Trophoblast cell (in vitro differentiated cells and primary cell): ENCODE data around the gene BAIAP2.

Experiments used
- DNase-seq, 2 donors: peaks; one replicate each; pipeline ENCODE4 v3.0.0-alpha.2; 2016
- H2AFZ ChIP-seq: 2 replicates; pipeline ENCODE4 v1.6.1; 2013; ENCODE audit warnings: low read length, moderate library complexity, mild to moderate bottlenecking; ENCODE audit not compliant: insufficient read depth, poor library complexity
- H2AK5ac ChIP-seq: 2 replicates; pipeline ENCODE4 v1.6.1; 2013; ENCODE audit warnings: mild to moderate bottlenecking, low read length
- H2BK120ac ChIP-seq: 2 replicates; pipeline ENCODE4 v1.6.1; 2013; ENCODE audit warnings: low read length, mild to moderate bottlenecking, moderate library complexity; ENCODE audit not compliant: insufficient read depth, poor library complexity
- H2BK12ac ChIP-seq: 2 replicates; pipeline ENCODE4 v1.6.1; 2013; ENCODE audit warnings: mild to moderate bottlenecking, low read length, moderate library complexity
- H2BK5ac ChIP-seq: 2 replicates; pipeline ENCODE4 v1.6.1; 2013; ENCODE audit warnings: low read length, low read depth, moderate library complexity, mild to moderate bottlenecking; ENCODE audit not compliant: poor library complexity
- H3K14ac ChIP-seq: 2 replicates; pipeline ENCODE4 v1.6.1; 2013; ENCODE audit warnings: mild to moderate bottlenecking, low read length
- H3K18ac ChIP-seq: 2 replicates; pipeline ENCODE4 v1.6.1; 2013; ENCODE audit warnings: mild to moderate bottlenecking, low read length
- H3K23ac ChIP-seq: 2 replicates; pipeline ENCODE4 v1.6.1; 2013; ENCODE audit warnings: low read length
- H3K27ac ChIP-seq: 2 replicates; pipeline ENCODE4 v1.5.1; 2013; ENCODE audit warnings: low read depth, mild to moderate bottlenecking, inconsistent platforms, low read length, moderate library complexity
- H3K27me3 ChIP-seq: 2 replicates; pipeline ENCODE4 v1.6.1; 2013; ENCODE audit warnings: inconsistent platforms, mild to moderate bottlenecking, low read length, moderate library complexity; ENCODE audit not compliant: insufficient read depth
- H3K36me3 ChIP-seq, 2 experiments: 1 replicate in 1 of 2; 2 replicates in 1 of 2; pipeline ENCODE4 v1.6.1; 2013; ENCODE audit warnings: low read length in 2 of 2, mild to moderate bottlenecking in 2 of 2, moderate library complexity in 1 of 2; ENCODE audit not compliant: insufficient read depth in 2 of 2, control insufficient read depth in 1 of 2
- H3K4ac ChIP-seq: 2 replicates; pipeline ENCODE4 v1.6.1; 2013; ENCODE audit warnings: low read depth, mild to moderate bottlenecking, low read length, moderate library complexity
- H3K4me1 ChIP-seq, 2 experiments: 1 replicate in 1 of 2; 2 replicates in 1 of 2; pipeline ENCODE4 v1.6.1; 2013; ENCODE audit warnings: low read length in 2 of 2, mild to moderate bottlenecking in 2 of 2, moderate library complexity in 1 of 2; ENCODE audit not compliant: insufficient read depth in 2 of 2, control insufficient read depth in 1 of 2
- H3K4me2 ChIP-seq: 2 replicates; pipeline ENCODE4 v1.6.1; 2013; ENCODE audit warnings: inconsistent platforms, mild to moderate bottlenecking, low read length, moderate library complexity
- H3K4me3 ChIP-seq: 2 replicates; pipeline ENCODE4 v1.5.1; 2013; ENCODE audit warnings: mild to moderate bottlenecking, low read depth, low read length, inconsistent platforms
- H3K79me1 ChIP-seq: one replicate; pipeline ENCODE4 v1.6.1; 2013; ENCODE audit warnings: low read length
- H3K79me2 ChIP-seq: 2 replicates; pipeline ENCODE4 v1.6.1; 2013; ENCODE audit warnings: low read length, mild to moderate bottlenecking; ENCODE audit not compliant: control insufficient read depth, insufficient read depth, poor library complexity
- H3K9ac ChIP-seq: 2 replicates; pipeline ENCODE4 v1.6.1; 2013; ENCODE audit warnings: mild to moderate bottlenecking, low read length
- H3K9me3 ChIP-seq: 2 replicates; pipeline ENCODE4 v1.6.1; 2013; ENCODE audit warnings: low read depth, mild to moderate bottlenecking, control low read depth, inconsistent platforms, low read length; ENCODE audit not compliant: insufficient read depth
- H4K12ac ChIP-seq: 2 replicates; pipeline ENCODE4 v1.6.1; 2013; ENCODE audit warnings: low read depth, mild to moderate bottlenecking, low read length, moderate library complexity
- H4K8ac ChIP-seq: 2 replicates; pipeline ENCODE4 v1.6.1; 2013; ENCODE audit warnings: low read depth, mild to moderate bottlenecking, low read length, moderate library complexity
- H4K91ac ChIP-seq: one replicate; pipeline ENCODE4 v1.6.1; 2013; ENCODE audit warnings: low read depth, mild to moderate bottlenecking, low read length, moderate library complexity
- WGBS: extraction: QIAGEN DNeasy Blood & Tissue Kit; methylation state at CpG from one replicate; pipeline ENCODE4 v1.1.7; 2013; ENCODE audit warnings: missing lambda C conversion rate; ENCODE audit not compliant: insufficient read length, insufficient coverage; ENCODE audit errors: extremely low coverage; 5-methylcytosine and 5-hydroxymethylcytosine counted together

BAIAP2 gene

DNA sequence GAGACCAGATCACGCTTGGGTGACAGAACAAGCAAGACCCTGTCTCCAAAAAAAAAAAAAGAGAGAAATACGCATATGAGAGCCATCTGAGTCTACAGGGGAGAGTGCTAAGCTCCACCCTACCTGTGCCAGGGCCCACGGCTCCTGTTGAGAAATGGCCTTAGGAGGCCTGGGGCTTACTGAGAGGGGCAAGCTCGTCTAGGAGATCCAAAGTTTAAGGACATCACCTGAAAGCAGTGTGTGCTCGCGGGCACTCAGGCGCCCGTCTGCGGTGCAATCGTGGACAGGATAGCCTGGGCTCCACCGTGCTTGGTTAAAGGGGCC is 14.5 kb upstream of the BAIAP2 start:
- Histone ChIP-seq H4K8ac (no peak overlapping the region), H3K27me3 (no peaks in the 10 kb centered on the region), H3K9ac (no peak overlapping the region), H4K12ac (no peak overlapping the region), H3K9me3 (no peaks in the 10 kb centered on the region), H2BK120ac (no peak overlapping the region), H4K91ac (no peak overlapping the region), H2BK12ac (no peak overlapping the region), H3K79me2 (no peaks in the 10 kb centered on the region), H3K4me3 (no peak overlapping the region), H3K4me1 (no peaks in the 10 kb centered on the region), H3K18ac (no peak overlapping the region), H3K79me1 (no peaks in the 10 kb centered on the region), H3K36me3 (no peaks in the 10 kb centered on the region), H3K23ac (no peak overlapping the region), H3K4me2 (no peak overlapping the region), H3K14ac (no peak overlapping the region), H2BK5ac (no peak overlapping the region), H2AFZ (no peak overlapping the region), H3K4ac (no peak overlapping the region), H2AK5ac (no peak overlapping the region), H3K27ac (no peak overlapping the region)
- DNase-seq: no peak
- WGBS: no CpG with 5 or more reads among the region's 11 CpGs

DNA sequence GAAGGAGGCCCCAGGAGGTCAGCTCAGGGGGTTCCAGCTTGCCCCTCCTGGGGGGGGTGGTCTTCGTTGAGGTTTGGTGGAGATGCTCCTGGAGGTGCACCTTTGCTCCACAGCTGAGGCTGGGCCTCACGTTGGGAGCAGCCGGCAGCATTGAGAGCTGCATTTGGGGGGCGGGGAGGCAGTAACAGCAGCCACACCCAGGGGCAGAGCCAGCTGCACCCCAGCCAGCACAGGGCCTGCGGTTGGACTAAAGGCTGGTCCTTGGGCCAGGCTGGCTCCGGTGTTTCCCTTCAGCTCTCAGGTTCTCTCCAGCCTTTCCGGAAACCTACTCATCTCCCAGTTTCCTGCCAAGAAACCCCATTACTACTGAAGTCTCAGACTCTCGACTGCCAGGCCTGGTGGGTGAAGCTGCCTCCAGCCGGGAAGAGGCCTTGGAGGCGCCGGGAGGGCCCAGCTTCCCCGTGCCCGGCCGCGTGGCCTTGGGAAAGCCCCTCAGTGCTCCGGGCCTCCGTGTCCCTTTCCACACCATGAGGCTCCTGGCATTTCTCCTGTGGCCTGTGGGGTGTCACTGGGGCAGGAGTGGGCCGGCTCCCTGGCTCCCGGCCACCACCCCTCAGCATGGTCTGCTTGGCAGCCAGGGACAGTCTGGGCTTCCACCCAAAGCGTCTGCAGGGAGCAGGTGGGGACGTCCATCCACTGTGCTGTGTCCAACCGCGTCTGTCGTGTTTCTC is 14.0 kb upstream of the BAIAP2 start:
- Histone ChIP-seq H3K18ac (no peak overlapping the region), H3K23ac (no peak overlapping the region), H4K12ac (no peak overlapping the region), H3K79me1 (no peaks in the 10 kb centered on the region), H2BK5ac (no peak overlapping the region), H3K36me3 (no peaks in the 10 kb centered on the region), H3K9me3 (no peaks in the 10 kb centered on the region), H3K14ac (no peak overlapping the region), H2BK120ac (no peak overlapping the region), H2AK5ac (no peak overlapping the region), H3K4ac (no peak overlapping the region), H3K4me2 (no peak overlapping the region), H3K27ac (no peak overlapping the region), H3K4me3 (no peak overlapping the region), H2BK12ac (no peak overlapping the region), H3K9ac (no peak overlapping the region), H4K8ac (no peak overlapping the region), H4K91ac (no peak overlapping the region), H3K27me3 (no peaks in the 10 kb centered on the region), H3K4me1 (no peaks in the 10 kb centered on the region), H2AFZ (no peak overlapping the region), H3K79me2 (no peaks in the 10 kb centered on the region)
- no CpG with 5 or more reads among the region's 24 CpGs for WGBS
- DNase-seq: no peak

DNA sequence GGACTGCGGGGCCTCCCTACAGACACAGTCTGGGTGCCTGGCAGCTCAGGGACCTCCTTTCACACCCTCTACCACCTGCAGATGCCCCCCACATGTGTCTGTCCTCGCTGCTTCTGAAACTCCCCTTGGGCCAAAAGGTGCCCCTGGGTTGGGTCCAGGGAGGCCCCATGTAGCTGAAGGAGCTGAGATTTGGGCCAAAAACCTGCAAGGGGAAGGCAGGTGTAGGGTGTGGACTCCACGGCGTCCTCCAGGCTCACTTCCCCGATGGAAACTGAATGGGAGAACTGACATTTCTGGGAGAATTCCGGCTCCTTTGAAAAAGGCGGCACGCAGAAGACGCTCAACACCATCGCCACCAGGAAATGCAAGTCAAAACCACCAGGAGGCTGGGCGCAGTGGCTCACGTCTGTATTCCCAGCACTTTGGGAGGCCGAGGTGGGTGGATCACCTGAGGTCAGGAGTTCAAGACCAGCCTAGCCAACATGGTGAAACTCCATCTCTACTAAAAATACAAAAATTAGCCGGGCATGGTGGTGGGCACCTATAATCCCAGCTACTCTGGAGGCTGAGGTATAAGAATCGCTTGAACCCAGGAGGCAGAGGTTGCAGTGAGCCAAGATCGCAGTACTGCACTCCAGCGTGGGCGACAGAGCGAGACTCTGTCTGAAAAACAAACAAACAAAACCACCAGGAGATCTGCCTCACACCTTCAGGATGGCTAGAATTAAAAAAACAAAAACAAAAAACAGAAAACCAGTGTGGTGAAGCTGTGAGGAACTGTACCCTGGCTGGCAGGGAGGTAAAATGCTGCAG is 13.2 kb upstream of the BAIAP2 start:
- H3K79me2 ChIP-seq: no peaks in the 10 kb centered on the region
- H2BK5ac ChIP-seq: no peak overlapping the region
- H2AK5ac ChIP-seq: no peak overlapping the region
- no peak overlapping the region for H3K23ac ChIP-seq
- WGBS: no CpG with 5 or more reads among the region's 19 CpGs
- no peak overlapping the region for H3K4ac ChIP-seq
- H2BK12ac ChIP-seq: no peak overlapping the region
- H3K14ac ChIP-seq: no peak overlapping the region
- no peak overlapping the region for H2AFZ ChIP-seq
- peaks cover 1% of the 10 kb centered on the region for H3K79me1 ChIP-seq
- H3K36me3 ChIP-seq: no peaks in the 10 kb centered on the region
- no peak overlapping the region for H3K4me2 ChIP-seq
- H2BK120ac ChIP-seq: no peak overlapping the region
- no peak overlapping the region for H4K12ac ChIP-seq
- no peak overlapping the region for H3K9ac ChIP-seq
- no peaks in the 10 kb centered on the region for H3K9me3 ChIP-seq
- H3K4me3 ChIP-seq: no peak overlapping the region
- H3K4me1 ChIP-seq: peaks cover 1 to 2% of the 10 kb centered on the region in 2 experiments
- H4K8ac ChIP-seq: no peak overlapping the region
- no peak overlapping the region for H3K18ac ChIP-seq
- no peaks in the 10 kb centered on the region for H3K27me3 ChIP-seq
- no peak for DNase-seq
- H3K27ac ChIP-seq: no peak overlapping the region
- H4K91ac ChIP-seq: no peak overlapping the region

DNA sequence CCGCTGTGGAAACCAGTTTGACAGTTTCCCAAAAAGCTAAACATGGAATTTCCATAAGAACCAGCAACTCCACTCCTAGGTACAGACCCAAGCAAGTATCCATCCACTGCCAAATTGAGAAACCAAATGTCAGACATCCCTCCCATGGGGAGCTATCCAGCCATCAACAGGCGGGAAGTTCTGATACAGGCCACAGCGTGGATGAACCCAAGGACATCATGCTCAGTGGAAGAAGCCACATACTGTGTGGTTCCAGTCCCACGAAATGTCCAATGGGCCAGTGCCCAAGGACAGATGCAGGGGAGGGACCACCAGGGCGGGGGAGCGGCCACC is 12.6 kb upstream of the BAIAP2 start:
- Histone ChIP-seq H4K8ac (no peak overlapping the region), H3K9me3 (no peaks in the 10 kb centered on the region), H2AFZ (no peak overlapping the region), H2AK5ac (no peak overlapping the region), H2BK5ac (no peak overlapping the region), H4K12ac (no peak overlapping the region), H2BK12ac (no peak overlapping the region), H3K4ac (no peak overlapping the region), H3K9ac (no peak overlapping the region), H3K79me2 (no peaks in the 10 kb centered on the region), H3K18ac (no peak overlapping the region), H3K14ac (no peak overlapping the region), H3K4me3 (no peak overlapping the region), H3K4me2 (no peak overlapping the region), H3K79me1 (peaks cover 2% of the 10 kb centered on the region), H3K27me3 (no peaks in the 10 kb centered on the region), H4K91ac (no peak overlapping the region), H2BK120ac (no peak overlapping the region), H3K23ac (no peak overlapping the region), H3K27ac (no peak overlapping the region), H3K36me3 (no peaks in the 10 kb centered on the region), H3K4me1 (peaks cover 2% of the 10 kb centered on the region in 2 experiments)
- no CpG with 5 or more reads among the region's 6 CpGs for WGBS
- no peak for DNase-seq
